HG03342 (cell line): ENCODE measurements around the gene DPPA5.
"Not testable (repeated sequence)": the region's sequence is repeated elsewhere in the genome, so short reads cannot be mapped to it uniquely, and the experiment has no call there.

Source experiments
- ATAC-seq: cut with Tn5 transposase; IDR thresholded peaks from one replicate; pipeline ENCODE4 v1.9.1; 2021; ENCODE audit warnings: mild to moderate bottlenecking, moderate library complexity; ENCODE audit not compliant: unreplicated experiment

Gene DPPA5

GRCh38 chr6:73364549-73364948 is 10.5 kb upstream of the DPPA5 start:
- ATAC-seq, result no peak

GRCh38 chr6:73364121-73364520 is 10.0 kb upstream of the DPPA5 start:
- no peak for ATAC-seq

- ATAC-seq, result no peak
These were observed 9.4 kb upstream of the DPPA5 start for GRCh38 chr6:73363537-73363875.

GRCh38 chr6:73362869-73363536 is 8.9 kb upstream of the DPPA5 start:
- no peak for ATAC-seq

GRCh38 chr6:73362358-73362757 is 8.3 kb upstream of the DPPA5 start, which contains the start of gene KHDC3L:
Gene KHDC3L (plus strand): TSS chr6:73362658. CDS start chr6:73362730, 72 bp downstream.
- no peak for ATAC-seq

GRCh38 chr6:73349311-73349710 is 4.8 kb downstream of the DPPA5 start:
- ATAC-seq, result no peak

- ATAC-seq, result no peak
These were observed 5.4 kb downstream of the DPPA5 start for GRCh38 chr6:73348550-73349204.

- ATAC-seq, result no peak
These were observed 10.9 kb downstream of the DPPA5 start for GRCh38 chr6:73343164-73343563.

GRCh38 chr6:73342174-73342573 is 11.9 kb downstream of the DPPA5 start:
- no peak for ATAC-seq

GRCh38 chr6:73341335-73341734 is 12.7 kb downstream of the DPPA5 start:
- ATAC-seq, result no peak

- no peak for ATAC-seq
These were observed 14.0 kb downstream of the DPPA5 start for GRCh38 chr6:73340048-73340447.

GRCh38 chr6:73339340-73339739 is 14.7 kb downstream of the DPPA5 start:
- no peak for ATAC-seq

- no peak for ATAC-seq
These were observed 24.9 kb downstream of the DPPA5 start for GRCh38 chr6:73329201-73329600.

- no peak for ATAC-seq
These were observed 25.3 kb downstream of the DPPA5 start for GRCh38 chr6:73328790-73329189.

GRCh38 chr6:73325656-73326055 is 28.4 kb downstream of the DPPA5 start:
- ATAC-seq, result no peak

- ATAC-seq, result no peak
These were observed 30.8 kb downstream of the DPPA5 start for GRCh38 chr6:73323323-73323722.

GRCh38 chr6:73314577-73315492 is 39.2 kb downstream of the DPPA5 start:
- no peak for ATAC-seq

- ATAC-seq, result not testable (repeated sequence)
These were observed 43.6 kb downstream of the DPPA5 start for GRCh38 chr6:73310503-73310845.

- ATAC-seq, result peak; percentile 92
These were observed 44.1 kb downstream of the DPPA5 start for GRCh38 chr6:73309785-73310502.

GRCh38 chr6:73309535-73309784 is 44.6 kb downstream of the DPPA5 start:
- ATAC-seq, result no peak

- ATAC-seq, result peak; percentile 9
These were observed 45.2 kb downstream of the DPPA5 start for GRCh38 chr6:73308712-73309534.
